Fibroblast of gingiva (primary cell): Measurements from ENCODE around the gene BHLHA15.
"Not testable (repeated sequence)": the region's sequence is repeated elsewhere in the genome, so short reads cannot be mapped to it uniquely, and the experiment has no call there.

Experiments
- DNase-seq: peaks from one replicate; pipeline ENCODE4 v3.0.0-alpha.2; 2011; ENCODE audit warnings: low read depth

BHLHA15 gene

DNA sequence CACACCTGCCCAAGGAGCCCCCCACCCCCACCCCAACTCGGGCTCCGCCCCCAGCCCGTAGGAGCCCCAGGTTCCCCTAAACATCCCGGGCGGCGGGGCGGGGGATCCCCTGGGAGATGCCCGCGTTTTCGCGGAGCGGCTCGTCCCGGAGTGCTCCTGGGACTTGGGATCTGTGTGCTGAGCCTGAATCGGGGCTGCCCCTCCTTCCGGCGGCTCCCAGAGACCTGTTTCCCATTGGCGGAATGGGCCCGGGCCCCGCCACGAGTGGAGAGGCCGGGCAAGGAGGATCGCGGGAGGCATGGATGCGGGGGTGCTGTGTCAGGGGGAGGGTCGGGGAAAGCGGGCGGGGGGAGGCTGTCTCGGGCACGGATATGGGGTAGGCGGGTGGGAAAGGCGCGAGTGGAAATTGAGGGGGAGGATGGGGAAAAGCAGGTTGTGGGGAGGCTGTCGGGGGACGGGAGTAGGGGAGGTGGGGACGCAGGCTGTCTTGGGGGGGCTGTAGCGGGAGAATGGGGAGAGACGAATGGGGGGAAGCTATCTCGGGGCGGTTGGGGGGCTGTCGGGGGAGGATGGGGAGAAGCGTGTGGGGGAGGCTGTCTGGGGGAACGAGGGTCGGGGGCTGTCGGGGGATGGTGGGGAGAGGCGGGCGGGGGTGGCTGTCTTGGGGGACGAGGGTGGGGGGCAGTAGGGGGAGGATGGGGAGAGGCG is 572 bp upstream of the BHLHA15 start:
- no peak for DNase-seq

DNA sequence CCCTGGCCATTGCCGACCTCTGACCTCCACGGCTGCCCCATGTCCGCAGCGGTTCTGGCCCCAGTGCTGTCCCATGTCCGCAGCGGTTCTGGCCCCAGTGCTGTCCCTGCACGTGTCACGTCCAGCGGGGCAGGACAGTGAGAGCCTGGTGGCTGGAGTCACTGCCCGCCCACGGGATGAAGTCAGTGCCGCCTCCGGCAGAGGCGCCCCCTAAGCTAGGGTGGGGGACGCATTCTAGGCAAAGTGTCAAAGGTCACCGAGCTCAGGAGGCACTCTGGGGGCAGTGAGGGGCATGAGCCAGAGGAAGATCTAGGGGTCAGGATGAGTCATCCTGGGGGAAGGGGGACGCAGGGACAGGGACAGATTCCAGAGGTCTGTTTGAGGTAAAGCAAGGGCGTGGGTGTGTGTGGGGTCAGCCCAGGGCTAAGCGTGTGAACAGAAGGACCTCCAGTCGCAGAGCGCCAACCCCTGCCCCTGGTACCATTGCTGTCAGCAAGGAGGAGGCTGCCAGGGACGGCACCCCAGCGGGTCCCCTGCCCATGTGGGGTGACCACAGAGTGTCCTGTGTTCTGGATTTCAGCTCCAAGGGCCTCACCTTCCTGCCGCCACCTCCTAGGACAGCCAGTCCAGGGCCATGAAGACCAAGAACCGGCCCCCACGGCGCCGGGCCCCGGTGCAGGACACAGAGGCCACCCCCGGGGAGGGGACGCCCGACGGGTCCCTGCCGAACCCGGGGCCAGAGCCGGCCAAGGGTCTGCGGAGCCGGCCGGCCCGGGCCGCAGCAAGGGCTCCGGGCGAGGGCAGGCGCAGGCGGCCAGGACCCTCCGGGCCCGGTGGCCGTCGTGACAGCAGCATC is 665 bp downstream of the BHLHA15 start:
- no peak for DNase-seq

DNA sequence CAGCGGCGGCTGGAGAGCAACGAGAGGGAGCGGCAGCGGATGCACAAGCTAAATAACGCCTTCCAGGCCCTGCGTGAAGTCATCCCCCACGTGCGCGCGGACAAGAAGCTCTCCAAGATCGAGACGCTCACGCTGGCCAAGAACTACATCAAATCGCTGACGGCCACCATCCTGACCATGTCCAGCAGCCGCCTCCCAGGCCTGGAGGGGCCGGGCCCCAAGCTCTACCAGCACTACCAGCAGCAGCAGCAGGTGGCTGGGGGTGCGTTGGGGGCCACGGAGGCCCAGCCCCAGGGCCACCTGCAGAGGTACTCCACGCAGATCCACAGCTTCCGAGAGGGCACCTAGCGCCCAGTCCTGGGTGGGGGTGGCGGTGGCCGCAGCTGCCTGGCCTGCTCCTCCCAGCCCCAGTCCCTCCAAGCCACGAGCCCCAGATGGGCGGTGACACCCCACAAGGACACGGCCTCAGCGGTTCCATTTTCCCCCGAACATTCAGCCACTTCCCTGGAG is 1.3 kb downstream of the BHLHA15 start:
- no peak for DNase-seq

DNA sequence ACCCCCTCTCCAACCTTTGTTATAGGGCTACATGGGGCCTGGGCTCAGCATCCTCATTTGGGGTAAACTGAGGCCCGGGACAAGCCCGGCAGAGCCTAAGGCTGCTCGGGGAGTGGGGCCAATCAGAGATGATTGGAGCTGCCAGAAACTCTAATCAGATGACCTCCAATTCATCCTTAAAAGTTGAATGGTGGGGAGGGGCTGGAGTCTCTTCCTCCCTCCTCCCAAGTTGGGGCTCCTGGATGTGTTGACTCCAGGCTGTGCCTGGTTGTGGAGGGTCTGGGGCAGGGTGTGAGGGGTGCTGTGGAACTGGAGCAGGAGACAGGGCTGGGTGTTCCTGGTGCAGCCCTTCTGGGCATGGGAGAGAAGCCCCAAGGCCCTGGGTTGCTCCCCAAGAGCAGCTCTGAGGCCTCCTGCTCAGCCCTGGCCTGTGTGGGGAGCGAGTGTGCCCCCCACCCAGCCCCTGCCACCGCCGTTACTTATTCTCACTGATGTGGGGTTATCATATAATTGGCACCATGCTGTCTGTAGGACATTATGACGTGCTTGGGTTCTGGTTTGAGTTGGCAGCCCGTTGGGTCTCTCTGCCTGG is 2.2 kb downstream of the BHLHA15 start:
- DNase-seq, result no peak

DNA sequence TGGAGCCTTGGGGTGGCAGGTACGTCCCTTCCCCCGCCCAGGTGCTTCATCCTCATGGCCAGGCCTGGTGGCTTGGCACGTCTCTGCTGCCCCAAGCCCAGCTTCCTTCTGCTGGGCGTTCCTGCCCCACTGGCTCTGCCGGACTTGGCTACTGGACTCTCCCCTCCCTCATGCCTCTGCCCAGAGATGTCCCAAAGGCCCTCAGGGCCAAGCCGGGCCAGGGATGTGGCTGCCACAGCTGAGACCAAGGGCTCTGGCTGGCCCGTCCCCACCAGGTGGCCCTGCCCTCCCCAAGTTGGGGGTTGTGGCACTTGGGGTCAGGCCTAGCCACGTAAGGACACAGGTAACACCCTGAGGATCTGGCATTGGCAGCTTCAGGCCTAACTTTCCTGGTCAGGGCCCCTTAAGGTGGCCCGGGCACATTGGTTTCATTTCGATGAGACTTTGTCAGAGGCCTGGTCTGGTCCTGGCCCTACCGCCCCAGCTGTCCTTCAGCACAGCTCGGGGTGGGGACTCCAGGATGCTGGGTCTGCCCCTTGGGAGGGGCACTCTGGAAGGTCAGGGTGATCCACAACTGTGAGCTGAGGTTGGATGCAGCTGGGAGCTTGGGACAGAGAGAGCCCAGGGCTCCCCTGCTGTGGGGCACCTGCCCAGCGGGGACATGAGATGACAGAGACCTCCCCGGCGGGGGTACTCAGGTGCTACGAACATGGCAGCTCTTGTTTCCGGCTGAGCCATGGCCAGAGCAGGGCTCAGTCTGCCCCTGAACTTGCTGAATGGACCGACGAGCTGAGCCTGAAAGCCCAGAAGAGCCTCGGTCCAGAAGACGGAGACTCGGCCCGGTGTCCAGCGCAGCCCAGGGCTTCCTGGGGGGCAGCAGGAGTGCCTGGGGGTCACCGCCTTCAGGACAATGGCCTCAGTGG is 2.9 kb downstream of the BHLHA15 start:
- DNase-seq, result no peak

DNA sequence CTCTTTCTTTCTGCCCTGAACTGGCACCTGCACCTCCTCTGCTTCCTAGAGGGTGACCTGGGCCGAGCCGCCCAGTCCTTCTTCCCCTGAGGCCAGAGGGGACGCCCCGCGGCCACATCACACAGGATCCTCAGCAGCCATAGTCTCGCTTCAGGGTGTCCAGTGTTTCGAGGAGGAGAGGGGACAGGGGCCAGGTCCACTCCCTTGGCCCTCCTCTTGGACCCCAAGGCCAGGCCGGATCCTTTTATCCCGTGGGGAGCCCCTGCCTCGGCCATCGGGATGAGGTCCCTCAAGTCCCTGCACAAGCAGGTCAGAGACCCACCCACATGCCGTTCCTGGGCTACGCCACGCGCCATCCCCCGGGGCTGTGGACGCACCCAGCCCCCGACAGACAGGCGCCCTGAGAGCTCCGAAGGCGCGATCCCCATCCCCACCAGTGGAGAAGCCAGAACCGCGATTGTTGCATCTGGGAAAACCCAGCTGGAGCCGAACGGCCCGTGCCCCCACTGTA is 3.6 kb downstream of the BHLHA15 start:
- DNase-seq, result no peak

DNA sequence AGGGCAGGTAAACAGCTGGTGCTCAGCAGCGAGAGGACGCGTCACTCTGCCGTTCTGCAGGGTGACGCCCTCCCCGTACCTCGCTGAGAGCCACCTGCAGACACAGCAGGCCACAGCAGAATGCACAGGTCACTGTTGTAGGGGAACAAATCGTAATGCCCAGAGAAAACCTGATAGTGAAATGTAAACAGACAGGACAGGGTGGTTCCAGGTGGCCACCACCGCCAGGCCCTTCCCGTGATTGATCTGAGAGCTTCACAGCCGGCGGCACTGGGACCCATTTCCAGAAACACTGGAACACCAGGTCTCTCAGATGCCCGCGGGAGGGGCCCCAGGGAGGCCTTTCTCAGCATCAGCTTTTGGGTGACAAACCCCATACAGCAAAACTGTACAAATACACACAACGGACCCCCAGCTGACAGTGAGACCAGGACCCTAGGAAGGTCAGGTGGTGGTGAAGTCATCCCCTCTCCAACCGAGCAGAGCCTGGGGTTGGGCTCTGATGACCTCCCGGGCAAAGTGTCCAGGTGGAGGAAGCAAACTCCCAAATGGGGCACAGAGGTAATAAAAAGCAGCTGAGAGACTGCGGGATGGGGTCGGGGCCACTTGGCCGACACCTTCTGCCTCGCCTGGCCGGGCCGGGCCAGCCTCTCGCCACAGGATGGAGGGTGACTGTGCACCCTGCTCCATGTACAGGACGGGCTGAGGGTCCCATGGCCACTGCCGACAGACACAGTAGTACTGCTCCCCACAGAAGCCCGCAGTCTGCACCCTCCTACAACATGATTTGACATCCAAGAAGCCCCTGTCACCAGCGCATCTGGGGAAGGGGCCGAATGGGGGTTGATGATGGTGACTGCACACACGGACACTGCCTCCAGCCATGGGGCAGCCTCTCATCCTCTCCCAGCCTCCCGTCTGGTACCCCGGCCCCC is 4.6 kb downstream of the BHLHA15 start:
- DNase-seq, result no peak

DNA sequence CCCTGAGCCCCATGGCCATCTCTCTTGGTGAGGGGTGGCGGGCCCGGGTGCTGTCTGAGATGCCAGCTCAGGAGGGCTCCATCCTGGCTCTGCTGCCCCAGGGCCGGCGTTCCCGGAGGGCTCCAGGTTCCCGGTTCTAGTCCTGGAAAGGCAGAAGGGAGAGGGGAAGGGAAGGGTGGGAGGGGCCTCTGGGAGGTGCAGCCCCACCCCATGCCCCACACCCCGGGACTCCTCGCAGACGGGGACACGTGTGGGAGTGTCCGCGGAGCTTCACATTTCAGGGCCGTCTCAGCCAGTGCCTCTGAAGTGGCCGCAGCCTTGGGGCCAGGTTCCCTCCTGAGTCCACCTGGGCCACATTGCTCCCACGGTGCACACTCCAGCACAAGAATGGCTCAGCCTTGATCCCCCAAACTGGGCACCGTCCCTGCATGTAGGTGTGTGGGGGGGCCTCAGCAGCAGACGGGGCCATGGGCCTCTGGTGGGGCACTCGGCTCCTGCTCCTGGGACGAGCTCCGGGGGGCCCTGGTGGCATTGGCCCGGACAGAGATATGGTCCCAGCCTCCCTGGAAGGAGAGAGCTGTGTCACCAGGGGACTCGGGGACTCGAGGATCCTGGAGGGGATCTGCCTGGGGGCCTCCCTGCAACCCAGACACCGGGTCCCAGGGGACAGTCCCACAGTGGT is 5.8 kb downstream of the BHLHA15 start:
- DNase-seq, result no peak

DNA sequence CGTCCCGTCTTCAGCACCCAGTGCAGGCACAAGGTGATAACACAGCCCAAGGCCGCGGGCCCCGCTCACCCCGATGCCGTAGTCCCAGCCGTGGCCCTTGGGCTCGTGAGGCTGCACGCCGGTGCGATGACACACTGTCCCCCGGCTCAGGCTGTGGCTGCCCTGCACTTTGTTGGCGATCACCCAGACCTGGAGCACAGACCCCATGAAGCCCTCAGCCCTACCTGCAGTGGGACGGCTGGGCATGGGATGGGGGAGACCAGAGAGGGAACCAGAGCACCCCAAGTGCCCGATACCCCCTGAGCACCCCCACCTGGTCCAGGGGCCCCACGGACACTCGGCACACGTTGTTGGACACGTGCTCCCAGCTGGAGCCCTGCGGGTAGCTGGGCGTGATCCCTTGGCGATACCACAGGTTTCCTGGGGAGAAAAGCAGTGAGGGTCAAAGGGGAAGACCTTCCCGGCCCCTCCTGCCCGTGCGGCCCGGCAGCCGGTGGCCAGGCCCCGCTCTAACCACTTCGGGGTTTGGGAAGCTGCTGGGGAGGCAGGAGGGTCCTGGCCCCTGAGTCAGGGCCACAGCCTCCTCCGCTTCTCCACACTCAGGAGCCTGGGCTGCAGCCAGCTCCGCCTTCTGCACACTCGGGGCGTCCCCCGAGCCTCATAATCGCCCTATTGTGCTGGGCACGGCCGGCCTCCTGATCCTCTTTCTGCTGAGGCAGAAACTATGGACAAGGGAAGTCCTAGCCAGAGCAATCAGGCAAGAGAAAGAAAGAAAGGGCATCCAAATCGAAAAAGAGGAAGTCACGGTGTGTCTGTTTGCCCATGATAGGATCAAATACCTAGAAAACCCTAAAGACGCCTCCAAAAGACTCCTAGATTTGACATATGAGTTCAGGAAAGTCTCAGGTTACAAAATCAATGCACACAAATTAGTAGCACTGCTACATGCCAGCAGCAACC is 6.7 kb downstream of the BHLHA15 start:
- no peak for DNase-seq

DNA sequence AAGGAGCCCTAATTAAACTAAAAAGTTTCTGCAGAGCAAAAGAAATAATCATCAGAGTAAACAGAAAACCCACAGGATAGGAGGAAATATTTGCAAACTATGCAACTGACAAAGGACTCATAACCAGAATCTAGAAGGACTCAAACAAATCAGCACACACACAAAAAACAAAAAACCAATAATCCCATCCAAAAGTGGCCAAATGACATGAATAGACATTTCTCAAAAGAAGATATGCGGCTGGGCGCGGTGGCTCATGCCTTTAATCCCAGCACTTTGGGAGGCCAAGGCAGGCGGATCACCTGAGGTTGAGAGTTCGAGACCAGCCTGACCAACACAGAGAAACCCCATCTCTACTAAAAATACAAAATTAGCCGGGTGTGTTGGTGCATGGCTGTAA is 8.1 kb downstream of the BHLHA15 start:
- DNase-seq, result not testable (repeated sequence)

DNA sequence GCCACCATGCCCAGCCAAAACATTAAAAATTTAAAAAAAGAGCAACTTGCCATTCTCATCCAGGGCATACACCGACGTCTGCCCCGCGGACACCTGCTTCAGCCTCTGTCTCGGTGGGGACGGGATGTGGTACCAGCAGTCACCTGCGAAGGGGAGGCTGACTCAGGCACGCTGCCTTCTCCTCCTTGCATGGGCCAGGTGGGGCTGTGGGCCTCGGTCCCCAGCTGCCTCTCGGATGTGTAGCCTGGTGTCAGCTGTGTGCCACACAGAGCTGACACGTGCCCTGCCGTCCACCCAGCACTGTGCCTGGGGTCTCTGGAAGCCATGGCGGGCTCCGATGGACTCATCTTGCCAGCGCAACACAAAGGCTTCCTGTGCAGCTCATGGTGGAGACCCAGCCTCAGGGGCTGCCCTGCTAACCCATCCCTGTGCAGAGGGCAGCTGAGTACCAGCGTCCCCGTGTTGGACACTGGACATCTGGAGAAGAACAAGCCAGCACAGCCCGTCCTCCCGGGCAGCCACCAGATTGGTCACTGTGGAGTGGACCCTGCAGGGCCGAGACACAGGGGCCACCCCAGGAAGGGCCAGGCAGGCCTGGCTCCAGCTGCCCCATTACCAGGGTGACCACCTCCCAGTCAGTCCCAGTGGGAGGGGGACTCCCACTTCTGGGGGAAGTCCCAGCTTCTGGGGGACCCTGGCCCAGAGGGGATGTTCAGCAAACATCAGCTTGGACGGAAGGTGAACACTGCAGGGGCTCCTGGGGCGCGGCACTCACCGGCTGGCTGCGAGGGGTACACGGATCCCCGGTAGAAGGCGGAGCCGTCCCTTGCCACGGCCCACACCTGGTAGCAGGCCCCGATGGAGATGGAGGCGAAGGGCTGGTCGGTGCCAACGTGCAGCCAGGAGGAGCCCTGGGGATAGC is 10.6 kb downstream of the BHLHA15 start:
- DNase-seq, result no peak

DNA sequence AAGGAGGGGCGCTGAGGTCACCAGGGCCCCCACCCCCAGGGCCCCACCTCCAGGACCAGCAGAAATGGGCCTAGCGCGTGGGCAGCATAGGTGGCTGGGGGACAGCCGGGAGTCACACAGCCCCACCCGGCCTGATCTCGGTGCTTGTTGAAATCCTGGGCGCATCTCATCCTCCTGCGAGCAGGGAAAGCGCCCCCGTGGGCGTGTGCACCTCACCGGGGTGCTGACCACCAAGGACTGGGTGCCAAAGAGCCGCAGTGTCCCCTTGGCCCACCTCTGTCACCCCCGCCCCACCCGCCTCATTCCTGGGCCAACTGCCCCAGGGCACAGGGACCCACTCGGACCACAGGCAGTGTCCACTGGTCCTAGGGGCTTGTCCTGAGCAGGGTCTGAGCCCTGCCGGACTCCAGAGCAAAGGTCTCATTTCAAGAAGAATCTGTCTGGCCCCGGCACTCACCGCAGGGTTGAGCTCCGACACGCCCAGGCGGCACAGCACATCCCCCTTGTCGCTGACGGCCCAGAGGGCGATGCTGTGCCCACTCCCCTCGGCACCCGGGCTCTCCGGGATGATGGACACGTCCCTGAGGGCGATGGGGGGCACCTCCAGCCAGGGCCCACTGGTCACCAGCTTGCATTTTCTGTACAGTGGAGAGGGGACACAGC is 11.4 kb downstream of the BHLHA15 start:
- DNase-seq, result no peak

DNA sequence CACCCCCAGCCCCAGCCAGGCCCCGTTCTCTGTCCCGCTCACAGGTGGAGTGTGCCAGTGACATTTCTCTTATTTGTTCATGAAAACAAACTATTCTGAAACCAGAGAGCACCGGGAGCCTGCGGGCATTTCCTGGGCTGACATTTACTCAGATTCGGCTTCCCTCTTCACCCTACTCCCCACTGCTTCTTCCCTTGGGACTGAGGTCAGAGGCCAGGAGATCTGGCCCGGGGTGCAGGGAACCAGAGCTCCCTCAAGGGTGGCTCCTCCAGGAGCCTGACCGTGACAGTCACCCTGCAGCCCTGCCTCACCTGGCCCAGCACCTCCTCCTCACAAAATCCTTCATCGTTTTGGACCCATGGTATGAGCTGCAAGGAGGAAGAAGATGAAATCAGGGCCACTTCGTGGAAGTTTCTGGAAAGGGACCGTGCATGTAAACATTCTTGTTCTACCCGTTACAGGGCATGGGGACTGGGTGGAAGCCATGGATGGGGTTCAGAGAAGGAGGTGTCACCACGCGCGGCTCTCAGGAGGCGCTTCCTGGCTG is 12.2 kb downstream of the BHLHA15 start:
- DNase-seq, result no peak

DNA sequence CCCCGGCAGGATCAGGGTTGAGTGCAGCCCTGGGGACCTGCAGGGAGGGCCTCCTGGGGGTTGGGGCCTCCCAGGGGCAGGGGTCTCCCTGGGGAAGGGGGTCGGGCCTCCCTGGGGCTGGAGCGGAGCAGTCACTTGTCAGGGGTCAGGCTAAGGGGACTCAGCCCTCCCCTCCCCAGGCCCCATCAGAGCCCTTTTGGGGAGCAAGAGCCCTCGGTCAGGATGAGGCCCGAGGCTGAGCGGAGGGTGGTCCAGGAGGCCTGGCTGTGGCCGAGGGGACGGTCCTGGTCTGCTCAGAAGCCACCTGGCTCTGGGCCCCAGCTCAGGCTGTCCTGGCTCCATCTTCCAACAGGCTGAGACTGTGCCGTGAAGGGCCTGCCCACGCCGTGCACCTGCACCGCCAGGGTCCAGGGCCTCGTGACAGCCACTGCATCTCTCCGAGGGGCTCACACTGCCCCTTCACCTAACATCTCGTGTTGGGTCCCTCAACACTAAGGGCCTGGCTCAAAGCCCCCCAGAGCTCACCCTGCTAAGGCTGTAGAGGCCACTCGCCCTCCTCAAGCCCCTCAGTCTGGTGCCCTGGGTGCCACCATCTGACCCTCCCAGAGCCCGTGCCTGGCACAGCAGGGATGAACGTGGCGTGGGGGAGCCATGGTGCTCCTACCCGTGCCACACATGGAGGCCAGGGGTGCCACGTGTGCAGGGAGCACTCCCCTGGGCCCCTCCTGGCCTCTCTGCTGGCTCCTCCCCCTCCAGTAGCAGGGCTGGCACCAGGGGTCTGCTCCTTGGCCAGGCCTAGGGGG is 12.9 kb downstream of the BHLHA15 start:
- no peak for DNase-seq

DNA sequence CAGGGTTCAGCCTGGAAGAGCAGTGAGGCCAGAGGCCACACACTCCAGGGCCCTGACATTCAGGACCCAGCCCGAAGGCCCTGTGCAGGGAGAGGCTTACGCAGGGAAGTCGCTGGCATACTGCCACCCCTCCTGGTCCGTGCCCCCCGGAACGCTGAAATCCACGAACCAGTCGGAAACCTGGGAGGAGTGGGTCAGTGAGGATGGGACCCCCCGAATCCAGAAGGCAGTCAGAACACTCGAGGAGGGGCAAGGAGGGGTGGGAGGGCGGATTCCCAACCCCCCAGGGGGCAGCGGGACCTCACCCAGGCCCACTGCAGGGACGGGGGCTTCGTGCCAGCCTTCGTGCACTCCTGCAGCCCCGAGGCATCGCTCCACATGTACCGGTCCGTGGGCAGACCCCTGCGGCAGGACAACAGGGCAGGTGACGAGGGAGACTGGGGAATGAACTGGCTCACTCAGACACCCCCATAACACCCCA is 13.5 kb downstream of the BHLHA15 start:
- DNase-seq, result no peak
